GM10847 (cell line): Measurements from ENCODE around the gene SRSF5.

ENCODE experiments used
- POLR2A ChIP-seq: IDR thresholded peaks from 2 replicates; pipeline ENCODE4 v1.6.1; 2011; ENCODE audit not compliant: insufficient read length; ENCODE audit errors: extremely low read depth

The SRSF5 gene

DNA sequence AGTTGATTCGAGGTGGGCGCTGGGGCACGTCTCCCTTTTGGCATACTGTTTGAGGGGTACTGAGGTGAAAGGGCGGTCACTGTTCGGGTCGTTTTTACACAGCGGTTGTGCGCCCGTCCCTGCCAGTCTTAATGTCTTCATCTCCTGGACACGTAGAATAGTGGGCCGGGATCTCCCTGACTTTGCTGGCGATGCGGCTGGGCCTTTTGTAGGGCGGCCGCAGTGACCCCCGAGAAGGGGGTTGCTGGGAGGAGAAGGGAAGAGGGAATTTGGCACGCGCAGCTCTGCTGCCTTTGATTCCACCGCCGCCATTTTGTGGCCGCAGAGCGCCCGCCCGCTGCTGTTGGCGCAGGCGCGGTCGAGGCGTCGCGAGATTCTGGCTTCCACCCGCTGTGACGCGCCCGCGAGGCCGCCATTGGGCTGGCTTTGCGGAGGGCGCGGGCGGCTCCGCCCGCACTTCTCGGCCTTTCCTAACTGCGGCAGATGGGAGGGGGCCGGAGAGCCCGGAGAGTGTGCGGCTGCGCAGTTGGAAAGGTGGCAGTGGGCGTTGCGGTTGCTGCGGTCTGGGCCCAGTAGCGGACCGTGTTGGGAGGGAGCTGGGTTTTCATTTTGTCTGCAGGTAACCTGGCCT lies 542 bp downstream of the SRSF5 start:
- TF ChIP-seq POLR2A = peak; percentile 70

GRCh38 chr14:69768873-69769272 lies 1.9 kb downstream of the SRSF5 start:
- TF ChIP-seq POLR2A = no peak

DNA sequence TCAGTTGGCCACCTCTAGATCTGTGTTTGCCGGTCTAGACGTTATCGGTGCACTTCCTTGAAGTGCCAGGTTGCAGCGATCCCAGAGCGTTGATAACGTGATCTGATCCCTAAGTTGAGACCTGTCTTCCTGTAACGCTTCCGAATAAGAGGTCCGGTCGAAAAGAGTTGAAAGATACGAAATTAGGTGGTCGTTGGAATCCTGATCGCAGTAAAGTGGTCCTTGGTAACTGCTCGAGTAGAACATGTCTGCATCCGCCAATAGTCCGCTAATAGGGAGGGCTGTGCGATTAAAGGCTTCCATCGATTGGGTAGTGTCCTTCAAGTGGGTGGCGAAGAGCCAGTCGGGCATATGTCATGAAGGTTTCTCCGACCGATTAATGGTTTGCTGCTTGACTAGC lies 2.7 kb downstream of the SRSF5 start:
- no peak for TF ChIP-seq POLR2A

GRCh38 chr14:69770559-69770958 lies 3.6 kb downstream of the SRSF5 start:
- TF ChIP-seq POLR2A = no peak

- TF ChIP-seq POLR2A = no peak
Measured at GRCh38 chr14:69771136-69771535, 4.2 kb downstream of the SRSF5 start.

- no peak for TF ChIP-seq POLR2A
Measured at GRCh38 chr14:69772082-69773017, 5.4 kb downstream of the SRSF5 start.

DNA sequence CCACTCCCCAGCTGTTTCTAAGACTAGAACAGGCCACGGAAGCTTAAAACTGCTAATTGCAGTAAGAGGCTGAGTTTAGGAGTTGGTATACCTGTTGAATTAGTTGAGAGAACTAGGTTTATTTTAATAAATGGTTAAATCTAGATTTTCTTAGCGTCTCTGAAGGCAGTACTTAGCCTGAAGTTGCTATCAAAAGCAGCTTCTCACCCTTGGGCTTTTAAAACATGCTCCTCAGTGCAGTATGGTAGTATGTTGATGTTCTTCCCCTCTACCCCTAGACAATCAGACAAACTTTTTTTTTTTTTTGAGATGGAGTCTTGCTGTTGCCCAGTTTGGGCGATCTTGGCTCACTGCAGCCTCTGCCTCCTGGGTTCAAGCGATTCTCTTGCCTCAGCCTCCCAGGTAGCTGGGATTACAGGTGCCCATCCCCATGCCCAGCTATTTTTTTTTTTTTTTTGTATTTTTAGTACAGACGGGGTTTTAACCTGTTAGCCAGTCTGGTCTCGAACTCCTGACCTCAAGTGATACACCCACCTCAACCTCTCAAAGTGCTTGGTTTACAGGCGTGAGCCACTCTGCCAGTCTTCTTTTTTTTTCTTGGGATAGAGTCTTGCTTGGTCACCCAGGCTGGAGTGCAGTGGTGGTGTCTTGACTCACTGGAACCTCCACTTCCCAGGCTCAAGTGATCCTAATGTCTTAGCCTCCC lies 6.8 kb downstream of the SRSF5 start:
- TF ChIP-seq POLR2A = no peak

DNA sequence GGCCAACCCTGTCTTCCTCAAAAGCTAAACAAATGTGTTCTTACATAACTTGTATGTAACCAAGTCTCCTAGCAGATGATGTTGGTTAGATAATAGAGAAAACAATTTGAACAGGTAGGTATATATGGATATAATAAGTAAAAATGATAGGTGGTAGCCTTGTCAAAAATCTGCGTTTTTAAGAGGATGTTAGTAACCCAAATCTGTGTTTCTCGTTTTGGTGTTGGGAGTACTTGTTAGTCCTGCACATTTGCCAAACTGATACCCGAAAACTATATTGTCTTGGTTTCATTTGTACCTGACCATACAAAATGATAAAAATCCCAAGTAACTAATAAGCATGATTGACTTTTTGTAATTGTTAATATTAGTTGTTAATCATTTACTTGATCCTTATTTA lies 8.1 kb downstream of the SRSF5 start:
- no peak for TF ChIP-seq POLR2A

DNA sequence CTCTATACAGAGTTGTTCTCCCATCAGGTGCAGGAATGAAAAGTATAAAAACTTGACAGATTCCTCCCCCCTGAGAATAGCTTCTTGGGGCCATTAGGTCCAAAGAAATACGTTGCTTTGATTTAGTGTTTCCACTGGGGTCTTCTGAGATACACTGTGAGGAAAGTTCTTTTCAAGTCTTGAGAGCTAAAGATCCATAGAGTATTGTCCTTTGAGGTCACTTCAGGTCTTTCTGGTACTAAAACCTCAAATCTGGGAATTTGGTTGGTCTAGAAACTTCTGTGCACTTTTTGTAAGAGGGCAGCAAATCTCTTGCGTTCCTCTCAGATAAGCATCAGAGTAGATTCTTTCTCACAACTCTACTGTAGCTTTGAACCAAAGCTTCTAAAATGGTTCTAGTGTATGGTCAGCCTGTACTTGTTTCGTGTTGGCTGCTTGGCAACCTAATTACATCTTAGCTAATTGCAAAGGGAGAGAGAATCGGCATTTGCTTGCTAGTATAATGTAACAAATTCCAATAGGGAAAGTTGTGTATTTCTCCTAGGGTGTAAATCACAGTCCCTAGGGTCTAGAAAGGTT lies 10.0 kb downstream of the SRSF5 start:
- no peak for TF ChIP-seq POLR2A

- TF ChIP-seq POLR2A = no peak
Measured at GRCh38 chr14:69779088-69779487, 12.1 kb downstream of the SRSF5 start.

- no peak for TF ChIP-seq POLR2A
Measured at GRCh38 chr14:69780092-69780491, 13.2 kb downstream of the SRSF5 start.

- TF ChIP-seq POLR2A = no peak
Measured at GRCh38 chr14:69780952-69781351, 14.0 kb downstream of the SRSF5 start.

- no peak for TF ChIP-seq POLR2A
Measured at GRCh38 chr14:69784942-69785341, 18.0 kb downstream of the SRSF5 start.

DNA sequence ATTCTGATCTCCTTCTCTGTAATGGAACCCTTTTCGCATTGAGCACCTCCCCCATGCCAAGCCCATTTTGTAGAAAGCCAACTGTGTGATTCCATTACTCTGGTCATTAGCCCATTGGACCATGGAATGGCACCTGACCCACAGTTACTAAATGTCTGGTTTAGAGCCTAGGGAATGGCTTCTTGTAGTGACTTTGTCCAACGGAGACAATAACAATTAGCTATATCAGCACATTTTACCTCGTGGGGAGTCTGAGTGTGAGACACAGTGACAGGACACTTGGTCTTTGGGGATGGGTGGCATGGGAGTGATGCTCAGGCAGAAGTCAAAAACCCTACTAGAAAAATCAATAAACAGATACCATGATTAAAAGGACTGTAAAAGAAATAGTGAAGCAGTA lies 19.7 kb downstream of the SRSF5 start:
- no peak for TF ChIP-seq POLR2A

GRCh38 chr14:69789118-69789640 lies 22.2 kb downstream of the SRSF5 start:
- TF ChIP-seq POLR2A = no peak

DNA sequence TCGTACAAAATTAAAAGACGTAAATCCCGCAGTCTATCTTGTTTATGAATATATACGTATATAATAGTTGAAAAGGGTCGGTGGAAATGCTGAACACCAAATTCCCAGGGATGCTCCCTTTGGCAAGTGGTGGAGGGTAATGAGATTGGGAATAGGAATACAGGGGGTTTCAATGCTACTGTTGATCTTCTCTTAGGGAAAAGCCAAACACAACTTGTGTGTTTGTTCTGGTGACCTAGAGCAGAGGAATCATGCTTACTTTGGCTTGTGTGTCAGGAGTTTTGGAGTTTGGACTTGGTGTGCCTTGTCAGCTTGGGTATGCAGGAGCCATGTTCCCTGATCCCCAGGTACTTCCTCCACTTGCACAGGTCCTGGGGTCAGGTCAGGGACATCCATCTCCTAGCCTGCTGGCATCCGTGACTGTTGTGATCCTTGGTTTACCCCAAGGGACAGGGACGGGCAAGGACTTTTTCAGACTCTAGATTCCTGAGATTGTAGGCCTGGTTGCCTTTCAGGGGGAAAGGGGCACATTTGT lies 26.0 kb downstream of the SRSF5 start:
- TF ChIP-seq POLR2A = no peak

GRCh38 chr14:69794791-69795190 lies 27.8 kb downstream of the SRSF5 start:
- TF ChIP-seq POLR2A = no peak
